ENCODE measurements around the gene SPC24.

Gene SPC24

GRCh38 chr19:11196406-11197287 lies 41.1 kb upstream of the SPC24 start:
- peak; percentile 30 for DNase-seq (ENCODE audit: low read depth)
- H3K4me3 ChIP-seq (ENCODE audit: control insufficient read depth, low read depth, low read length): peak overlapping the region; percentile 71
- TF ChIP-seq, protein P1, sequence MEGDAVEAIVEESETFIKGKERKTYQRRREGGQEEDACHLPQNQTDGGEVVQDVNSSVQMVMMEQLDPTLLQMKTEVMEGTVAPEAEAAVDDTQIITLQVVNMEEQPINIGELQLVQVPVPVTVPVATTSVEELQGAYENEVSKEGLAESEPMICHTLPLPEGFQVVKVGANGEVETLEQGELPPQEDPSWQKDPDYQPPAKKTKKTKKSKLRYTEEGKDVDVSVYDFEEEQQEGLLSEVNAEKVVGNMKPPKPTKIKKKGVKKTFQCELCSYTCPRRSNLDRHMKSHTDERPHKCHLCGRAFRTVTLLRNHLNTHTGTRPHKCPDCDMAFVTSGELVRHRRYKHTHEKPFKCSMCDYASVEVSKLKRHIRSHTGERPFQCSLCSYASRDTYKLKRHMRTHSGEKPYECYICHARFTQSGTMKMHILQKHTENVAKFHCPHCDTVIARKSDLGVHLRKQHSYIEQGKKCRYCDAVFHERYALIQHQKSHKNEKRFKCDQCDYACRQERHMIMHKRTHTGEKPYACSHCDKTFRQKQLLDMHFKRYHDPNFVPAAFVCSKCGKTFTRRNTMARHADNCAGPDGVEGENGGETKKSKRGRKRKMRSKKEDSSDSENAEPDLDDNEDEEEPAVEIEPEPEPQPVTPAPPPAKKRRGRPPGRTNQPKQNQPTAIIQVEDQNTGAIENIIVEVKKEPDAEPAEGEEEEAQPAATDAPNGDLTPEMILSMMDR (conservative IDR thresholded peaks at IDR 0.05; ENCODE audit: control insufficient read depth, insufficient read depth, low read depth, low read length): no peak

- H3K4me3 ChIP-seq (ENCODE audit: control insufficient read depth, low read depth, low read length): peak overlapping the region; percentile 45
- TF ChIP-seq, protein P1 (conservative IDR thresholded peaks at IDR 0.05; ENCODE audit: control insufficient read depth, insufficient read depth, low read depth, low read length): no peak
- DNase-seq (ENCODE audit: low read depth): no peak
Measured at GRCh38 chr19:11195681-11196080, 40.1 kb upstream of the SPC24 start.

GRCh38 chr19:11194656-11195558 lies 39.3 kb upstream of the SPC24 start:
- DNase-seq (ENCODE audit: low read depth): no peak

DNA sequence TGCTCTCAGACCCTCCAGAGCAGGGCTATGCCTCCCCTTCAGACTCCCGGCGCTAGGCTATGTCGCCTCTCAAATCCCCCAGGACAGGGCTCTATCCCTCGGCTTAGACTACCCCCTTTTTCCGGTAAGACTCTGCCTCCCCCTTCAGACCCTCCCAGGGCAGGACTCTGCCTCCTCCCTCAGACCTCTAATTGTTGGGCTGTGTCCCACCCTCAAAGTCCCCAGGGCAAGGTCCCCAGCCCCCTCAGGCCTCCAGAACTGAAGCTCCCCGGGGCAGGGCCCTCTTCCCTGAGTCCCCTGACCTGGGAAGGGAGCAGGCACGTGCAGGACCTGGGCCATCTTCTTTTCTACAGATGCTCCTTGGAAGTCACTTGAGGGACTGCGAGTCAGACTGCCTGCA lies 38.6 kb upstream of the SPC24 start:
- H3K4me3 ChIP-seq (ENCODE audit: control insufficient read depth, low read depth, low read length): no peak overlapping the region
- TF ChIP-seq, protein P1 (conservative IDR thresholded peaks at IDR 0.05; ENCODE audit: control insufficient read depth, insufficient read depth, low read depth, low read length): no peak
- no peak for DNase-seq (ENCODE audit: low read depth)

More at GRCh38 chr19:11194656-11195558, 39.3 kb upstream of the SPC24 start:
- TF ChIP-seq, protein P1 (conservative IDR thresholded peaks at IDR 0.05; ENCODE audit: control insufficient read depth, insufficient read depth, low read depth, low read length): no peak
- H3K4me3 ChIP-seq (ENCODE audit: control insufficient read depth, low read depth, low read length): peak overlapping the region; percentile 45

DNA sequence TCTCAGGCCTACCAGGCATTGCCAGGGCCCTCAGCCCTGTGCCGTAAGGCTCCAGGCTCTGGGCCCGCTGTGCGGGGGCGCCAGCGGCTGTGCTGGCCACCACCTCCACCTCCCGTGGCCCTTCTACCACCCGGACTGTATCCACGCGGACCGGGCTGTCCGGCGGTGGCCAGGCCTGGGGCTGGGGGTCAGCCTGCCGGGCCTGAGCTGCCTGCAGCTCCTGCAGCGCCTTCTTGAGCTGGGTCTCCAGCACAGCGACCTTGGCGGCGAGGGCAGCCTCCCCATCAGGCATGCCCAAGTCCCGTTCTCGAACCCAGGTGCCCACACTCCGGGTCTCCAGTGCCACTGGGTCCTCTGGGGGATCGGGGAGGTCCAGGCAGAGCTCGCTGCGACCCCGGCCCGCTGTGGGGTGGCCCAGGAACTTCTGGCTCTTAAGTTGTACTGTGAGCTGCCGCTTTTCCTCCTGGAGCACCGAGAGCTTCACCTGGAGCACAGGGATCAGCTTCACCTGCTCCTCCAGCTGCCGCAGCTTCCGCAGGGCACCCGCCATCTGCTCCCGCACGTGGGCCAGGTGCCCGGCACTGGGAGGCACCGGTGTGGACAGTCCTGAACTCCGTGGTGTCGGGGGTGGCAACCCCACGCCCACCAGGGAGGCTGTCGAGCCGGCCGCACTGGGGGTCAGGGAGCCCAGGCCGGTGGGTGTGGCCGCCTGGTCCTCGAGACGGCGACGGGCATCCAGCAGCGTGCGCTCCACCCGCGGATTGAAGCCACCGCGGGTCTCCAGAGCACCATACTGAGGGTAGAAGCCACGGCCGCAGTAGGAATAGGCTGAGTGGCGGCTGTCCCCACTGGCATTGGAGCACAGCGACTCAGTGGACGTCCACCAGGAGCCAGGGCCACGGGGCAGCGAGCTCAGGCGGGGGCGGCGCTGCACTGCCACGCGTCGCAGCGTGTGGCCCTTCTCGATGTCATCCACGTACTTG lies 37.7 kb upstream of the SPC24 start:
- no peak for DNase-seq (ENCODE audit: low read depth)
- H3K4me3 ChIP-seq (ENCODE audit: control insufficient read depth, low read depth, low read length): no peak overlapping the region
- TF ChIP-seq, protein P1 (conservative IDR thresholded peaks at IDR 0.05; ENCODE audit: control insufficient read depth, insufficient read depth, low read depth, low read length): no peak

DNA sequence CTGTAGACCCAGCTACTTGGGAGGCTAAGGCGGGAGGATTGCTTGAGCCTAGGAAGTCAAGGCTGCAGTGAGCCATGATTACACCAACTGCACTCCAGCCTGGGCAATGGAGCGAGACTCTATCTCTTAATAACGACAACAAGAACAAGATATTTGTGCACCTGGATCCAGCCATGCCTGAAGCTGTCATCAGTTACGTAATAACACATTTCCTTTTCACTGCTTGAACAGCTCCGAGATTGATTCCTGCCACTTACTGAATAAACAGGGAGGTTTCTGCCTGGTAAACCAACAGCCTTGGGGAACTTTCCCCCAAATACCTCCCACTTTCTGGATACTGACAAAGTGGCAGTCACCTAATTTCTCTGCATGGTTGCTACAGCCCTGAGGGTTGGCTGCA lies 36.4 kb upstream of the SPC24 start:
- DNase-seq (ENCODE audit: low read depth): no peak
- TF ChIP-seq, protein P1 (conservative IDR thresholded peaks at IDR 0.05; ENCODE audit: control insufficient read depth, insufficient read depth, low read depth, low read length): no peak
- no peak overlapping the region for H3K4me3 ChIP-seq (ENCODE audit: control insufficient read depth, low read depth, low read length)
